Stimulated activated CD4-positive, alpha-beta T cell treated with anti-CD3 and anti-CD28 coated beads, Interleukin-4, amount 100 ng/mL, for 4 hours (primary cell): Measurements from ENCODE around the gene FAM117A.

Source experiments
- DNase-seq, 2 experiments: peaks; one replicate each; pipeline ENCODE4 v3.0.0-alpha.2; 2020

FAM117A gene

GRCh38 chr17:49707246-49707607, 56.7 kb downstream of the FAM117A start:
- no peak for DNase-seq

DNA sequence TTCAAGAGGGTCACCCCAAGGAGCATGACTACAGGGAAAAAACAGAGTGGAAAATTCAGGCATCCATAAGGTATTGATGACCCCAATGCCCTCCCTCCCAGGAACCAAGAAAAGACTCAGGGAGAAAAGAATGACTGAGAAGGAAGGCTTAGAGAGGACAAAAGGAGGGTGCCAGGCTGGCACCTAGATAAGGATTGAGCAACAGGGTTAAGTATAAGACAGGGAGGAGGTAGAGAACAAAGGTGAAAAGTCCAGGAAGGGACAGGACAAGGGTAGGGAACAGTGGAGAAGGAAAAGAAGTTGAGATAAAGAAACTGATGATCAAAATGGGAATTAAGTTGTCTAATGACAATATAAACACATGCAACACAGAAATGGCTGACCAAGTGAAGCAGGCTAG, 58.7 kb downstream of the FAM117A start:
- DNase-seq, result no peak

DNA sequence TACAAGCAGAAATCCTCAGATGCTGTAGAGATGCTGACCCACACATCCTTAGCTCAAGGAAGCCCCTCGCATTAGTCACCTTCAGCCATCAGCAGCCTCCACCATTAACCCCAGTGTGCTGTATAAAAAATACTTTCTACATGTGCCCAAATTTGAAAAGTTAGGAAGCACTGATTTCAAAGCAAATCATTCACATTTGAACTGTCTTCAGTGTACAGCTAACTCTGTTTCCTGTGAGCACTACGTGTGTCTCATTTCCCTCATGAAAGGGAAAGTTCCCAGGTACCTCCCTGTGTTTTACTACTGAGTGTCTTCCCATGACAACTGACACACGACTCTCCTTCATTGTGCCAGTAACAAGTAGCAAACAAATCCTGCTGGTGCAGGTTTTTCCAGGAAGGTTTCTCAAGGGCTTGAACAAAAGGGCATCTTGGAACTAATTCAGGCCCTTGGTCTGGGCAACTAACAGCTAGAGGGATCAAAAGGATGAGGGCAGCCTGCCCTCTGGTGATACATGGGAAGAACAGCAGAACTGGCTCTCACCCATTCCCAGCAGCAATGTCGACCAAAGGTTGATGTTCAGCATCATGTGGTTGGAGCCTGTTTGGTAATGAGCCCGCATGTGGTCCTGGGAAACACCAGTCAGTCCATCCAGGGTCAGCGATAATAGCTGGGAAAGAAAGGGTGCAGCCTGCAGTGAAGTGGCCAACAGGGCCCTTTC, 60.2 kb downstream of the FAM117A start:
- no peak for DNase-seq

GRCh38 chr17:49700960-49701359, 63.0 kb downstream of the FAM117A start:
- no peak for DNase-seq

GRCh38 chr17:49699966-49700575, 63.9 kb downstream of the FAM117A start:
- DNase-seq, result no peak

GRCh38 chr17:49698005-49698404, 65.9 kb downstream of the FAM117A start:
- DNase-seq, result no peak

DNA sequence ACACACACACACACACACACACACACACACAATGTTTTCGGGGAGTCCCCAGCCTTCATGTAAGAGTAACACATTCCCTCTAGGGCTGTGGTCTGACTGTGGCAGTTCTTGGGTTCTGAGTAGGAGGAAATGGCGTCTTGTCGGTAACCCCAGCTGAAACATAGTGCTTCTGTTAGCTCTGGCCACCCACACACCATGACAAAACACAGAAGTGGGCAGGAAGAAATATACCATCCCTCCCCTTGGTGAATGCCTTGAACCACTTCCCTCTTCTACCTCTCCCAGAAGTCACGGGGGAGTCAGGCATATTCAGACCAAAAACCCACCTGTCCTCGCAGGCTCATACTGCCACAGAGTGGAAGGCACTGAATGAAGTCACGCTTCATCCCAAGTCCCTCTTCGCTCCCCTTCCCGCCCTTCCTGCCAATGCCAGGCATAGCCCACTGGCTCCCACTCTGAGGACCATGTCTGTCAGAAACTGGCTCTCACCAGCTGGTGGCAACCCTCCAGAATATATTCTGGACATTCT, 67.6 kb downstream of the FAM117A start:
- DNase-seq, result peak; percentile 36 to 83

DNA sequence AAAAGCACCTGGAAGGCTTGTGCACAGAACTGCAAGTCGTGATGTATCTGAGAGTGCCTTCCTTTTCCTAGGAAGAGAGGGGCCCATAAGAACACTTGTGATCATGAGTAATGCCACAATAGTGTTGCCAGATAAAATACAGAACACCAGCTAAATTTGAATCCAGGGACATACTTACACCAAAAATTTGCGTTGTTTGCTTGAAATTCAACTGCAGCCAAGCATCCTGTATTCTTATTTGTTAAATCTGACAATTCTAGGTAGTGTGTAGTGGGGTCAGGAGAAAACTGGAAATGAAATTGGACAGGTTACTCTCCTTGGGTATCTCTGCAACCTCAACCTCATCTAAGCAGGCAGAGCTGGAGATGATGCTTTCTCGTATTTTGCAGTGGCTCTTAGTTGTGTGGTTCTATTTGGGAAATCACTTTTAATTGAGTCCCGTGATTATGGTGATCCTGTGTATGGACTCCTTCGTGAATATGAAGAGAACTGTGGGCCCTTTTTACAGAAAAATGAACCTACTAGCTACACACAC, 68.2 kb downstream of the FAM117A start:
- DNase-seq, result no peak

DNA sequence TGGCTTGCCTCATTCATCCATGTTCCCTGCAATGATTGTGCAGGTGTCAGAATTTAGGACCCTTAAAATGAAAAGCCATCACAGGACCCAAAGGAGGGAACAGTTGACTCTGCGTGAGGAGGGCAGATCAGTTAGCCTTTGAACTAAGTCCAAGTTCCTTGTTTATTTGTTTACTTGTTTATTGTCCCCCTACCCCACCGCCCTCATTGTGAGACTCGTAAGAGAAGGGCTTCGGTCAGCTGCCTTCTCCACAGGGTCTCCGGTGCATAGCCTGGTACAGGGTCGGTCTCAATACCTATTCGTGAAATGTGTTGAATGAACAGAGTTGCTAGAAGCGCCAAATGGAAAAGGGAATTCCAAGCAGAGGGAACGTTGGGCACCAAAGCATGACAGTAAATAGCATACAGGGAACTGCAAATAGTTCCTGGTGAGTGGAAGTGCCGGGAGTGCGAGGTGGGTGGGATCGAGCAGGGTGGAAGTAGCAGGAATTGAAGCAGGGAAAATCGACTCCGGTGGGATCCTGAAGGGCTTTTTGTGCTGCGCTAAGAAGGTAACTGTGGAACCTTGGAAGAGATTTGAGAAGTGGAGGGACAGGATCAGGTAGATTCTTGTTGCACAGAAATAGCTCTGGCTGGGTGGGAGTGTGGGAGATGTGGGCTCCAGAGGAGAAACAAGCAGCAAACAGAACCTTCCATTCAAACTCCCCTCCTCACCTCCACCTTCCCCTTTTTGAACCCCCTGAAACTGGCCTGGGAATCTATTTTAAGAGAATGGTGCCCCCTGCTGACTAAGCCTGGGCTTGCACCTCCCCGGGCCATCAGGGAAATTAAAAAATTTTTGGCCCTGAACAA, 68.9 kb downstream of the FAM117A start:
- DNase-seq, result peak; percentile 51 to 66

DNA sequence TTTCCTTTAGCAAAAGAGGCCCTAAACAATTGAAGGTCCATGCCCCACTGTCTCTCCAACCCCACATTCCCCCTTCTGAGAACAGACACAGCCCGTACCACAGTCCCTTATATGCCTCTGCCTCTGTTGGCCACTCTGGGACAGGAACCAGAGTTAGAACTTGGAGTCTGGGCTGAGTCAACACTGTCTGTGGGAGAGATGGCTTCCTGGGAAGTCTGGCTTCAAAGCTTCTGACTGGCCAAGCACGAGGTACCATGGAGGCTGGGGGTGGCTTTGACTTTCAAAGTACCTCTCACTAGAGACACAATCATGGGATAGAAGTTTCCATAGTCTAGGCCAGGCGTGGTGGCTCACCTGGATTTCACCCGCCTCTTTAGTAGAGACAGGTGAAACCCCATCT, 71.2 kb downstream of the FAM117A start:
- DNase-seq, result no peak

- no peak for DNase-seq
These were observed 72.2 kb downstream of the FAM117A start for GRCh38 chr17:49691677-49692191.

- DNase-seq, result no peak
These were observed 72.8 kb downstream of the FAM117A start for GRCh38 chr17:49691086-49691676.

DNA sequence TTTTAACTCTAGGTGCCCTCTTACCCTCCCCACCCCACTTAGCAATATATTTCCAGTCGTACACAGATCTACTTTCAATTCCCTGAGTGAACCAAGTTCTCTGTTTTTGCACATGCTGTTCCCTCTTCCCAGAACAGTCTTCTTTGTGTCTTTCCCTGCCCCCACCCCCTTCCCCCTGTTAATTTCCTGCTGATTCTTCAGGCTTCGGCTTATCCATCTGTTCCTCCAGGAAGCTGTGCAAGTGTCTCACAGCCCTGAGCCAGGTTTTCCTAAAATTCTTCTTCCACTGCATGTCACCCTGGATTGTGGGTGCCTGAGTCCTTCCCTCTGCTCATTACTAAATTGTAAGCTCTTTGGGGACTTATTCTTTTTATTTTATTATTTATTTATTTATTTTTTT, 73.7 kb downstream of the FAM117A start:
- DNase-seq, result no peak

- no peak for DNase-seq
These were observed 75.1 kb downstream of the FAM117A start for GRCh38 chr17:49688848-49689247.

GRCh38 chr17:49687878-49688491, 75.9 kb downstream of the FAM117A start:
- DNase-seq, result no peak

DNA sequence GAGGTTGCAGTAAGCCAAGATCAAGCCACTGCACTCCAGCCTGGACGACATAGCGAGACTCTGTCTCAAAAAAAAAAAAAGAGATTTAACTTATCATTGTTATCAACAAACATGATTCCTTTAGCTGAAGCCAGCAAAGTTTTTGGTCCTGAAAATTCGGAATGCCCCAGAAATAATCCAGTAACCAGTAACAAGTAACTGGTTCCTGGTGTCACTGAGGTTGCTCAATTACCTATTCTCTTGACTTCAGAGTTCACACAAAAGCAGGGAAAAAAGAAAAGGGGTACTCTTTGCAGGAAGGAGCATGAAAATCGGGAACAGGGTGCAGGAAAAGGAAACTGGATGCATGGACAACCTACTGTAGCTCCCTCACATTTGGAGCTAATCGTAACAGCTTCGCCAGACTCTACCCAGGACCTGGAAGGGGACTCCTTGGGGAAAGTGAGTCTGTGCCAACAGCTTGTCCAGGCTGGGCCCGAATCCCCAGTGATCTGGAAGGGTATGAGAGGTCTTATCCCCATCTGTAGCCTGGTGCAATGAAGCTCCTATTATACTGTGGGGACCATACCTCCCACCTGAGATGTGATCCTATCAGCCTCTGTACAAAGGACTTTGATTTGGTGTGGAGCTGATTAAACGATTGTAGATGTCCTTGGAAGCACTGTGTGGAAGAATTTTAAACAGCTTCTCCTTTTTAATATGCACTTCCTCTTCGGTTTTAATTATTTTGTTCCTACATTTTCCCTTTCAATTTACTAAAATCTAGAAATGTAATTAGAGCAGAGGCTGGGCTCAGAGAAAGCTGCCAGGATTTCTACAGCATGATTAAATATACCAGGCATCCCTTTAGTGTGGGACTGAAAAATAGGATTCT, 82.6 kb downstream of the FAM117A start:
- DNase-seq, result no peak

DNA sequence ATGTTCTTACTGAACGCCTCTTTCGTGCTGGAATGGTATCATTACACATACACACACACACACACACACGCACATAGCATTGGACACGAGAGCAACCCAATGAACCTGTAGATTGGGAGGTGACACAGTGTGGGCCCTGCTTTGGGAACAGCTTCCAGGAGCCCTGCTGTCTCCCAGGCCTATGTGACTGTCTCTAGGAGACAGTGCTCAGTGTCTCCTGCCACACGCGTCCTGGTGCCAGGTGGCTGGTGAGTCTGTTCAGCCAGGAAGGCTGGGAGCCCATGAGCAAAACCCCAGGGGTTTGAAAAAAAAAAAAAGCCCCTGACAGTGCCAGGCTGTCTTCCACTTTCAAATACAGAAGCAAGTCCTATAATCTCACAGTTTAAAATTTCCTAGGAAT, 83.6 kb downstream of the FAM117A start:
- DNase-seq, result no peak

- peak; percentile 98 for DNase-seq
These were observed 85.7 kb downstream of the FAM117A start, which contains the start of gene SPOP for GRCh38 chr17:49677933-49678847. TSS of gene SPOP (minus strand) at chr17:49678097. CDS start at chr17:49622810, 55,287 bp downstream.

DNA sequence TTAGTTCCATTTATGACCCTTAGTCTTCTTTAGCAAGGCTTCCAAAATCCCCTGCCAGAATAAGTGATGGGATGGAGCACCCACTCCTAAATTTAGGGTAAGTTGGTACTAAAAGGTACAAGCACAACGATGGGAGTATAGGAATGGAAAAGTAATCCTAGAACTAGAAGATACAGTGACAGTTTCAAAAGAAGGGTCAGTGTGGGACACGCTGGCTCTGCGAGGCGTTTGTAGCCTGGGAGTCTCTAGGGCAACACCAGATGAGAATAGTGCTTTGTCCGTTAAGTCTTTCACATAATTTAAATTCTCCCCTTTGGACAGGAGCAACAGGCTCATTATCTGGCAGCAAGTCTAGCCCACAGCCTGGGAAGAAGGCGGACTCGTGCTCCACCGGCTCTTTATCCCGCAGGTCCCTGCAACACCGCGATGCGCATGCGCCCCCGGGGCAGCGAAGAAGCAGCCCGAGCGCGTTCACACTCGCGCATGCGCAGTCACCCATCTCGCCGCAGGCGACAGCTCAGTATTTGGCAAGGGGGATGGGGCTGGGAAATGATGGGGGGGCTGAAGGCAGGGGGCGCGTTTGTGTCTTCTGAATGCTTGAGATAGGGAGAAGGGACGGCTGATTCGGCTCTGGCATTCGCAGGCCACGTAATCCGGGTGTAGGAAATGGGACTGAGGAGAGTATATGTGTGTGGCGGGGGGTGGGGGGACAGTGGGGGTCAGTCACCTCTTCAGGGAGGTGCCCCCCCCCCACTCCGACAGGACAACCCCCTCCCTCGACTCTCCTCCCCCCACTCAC, 86.6 kb downstream of the FAM117A start:
- DNase-seq, result peak; percentile 95 to 99
